Esophagus (tissue), 2 donors: ENCODE results near the gene OPCML. TPM values are rescaled to one million over a fixed set of nuclear protein-coding genes. Genes with fewer than 3 reads are reported as not detected.

ENCODE experiments used
- H3K27ac ChIP-seq, 2 donors: one replicate each; pipeline ENCODE4 v1.5.1; 2013; ENCODE audit warnings: low read depth in 2 of 2, mild to moderate bottlenecking in 2 of 2, inconsistent platforms in 1 of 2, low read length in 1 of 2, moderate library complexity in 1 of 2
- H3K27me3 ChIP-seq, 2 donors: one replicate each; pipeline ENCODE4 v1.6.1; 2013; ENCODE audit warnings: low read length in 2 of 2, control low read depth in 1 of 2, mild to moderate bottlenecking in 1 of 2; ENCODE audit not compliant: insufficient read depth in 2 of 2, control insufficient read depth in 1 of 2
- H3K36me3 ChIP-seq, 2 donors: one replicate each; pipeline ENCODE4 v1.6.1; 2013; ENCODE audit warnings: low read length in 1 of 2; ENCODE audit not compliant: control insufficient read depth in 2 of 2, insufficient read depth in 2 of 2
- H3K4me1 ChIP-seq, 2 donors: one replicate each; pipeline ENCODE4 v1.6.1; 2013; ENCODE audit warnings: low read length in 1 of 2; ENCODE audit not compliant: control insufficient read depth in 2 of 2, insufficient read depth in 2 of 2
- H3K4me3 ChIP-seq, 2 donors: one replicate each; pipeline ENCODE4 v1.5.1; 2013; ENCODE audit warnings: low read length in 2 of 2, mild to moderate bottlenecking in 2 of 2, low read depth in 1 of 2, moderate library complexity in 1 of 2
- H3K9me3 ChIP-seq, 2 donors: one replicate each; pipeline ENCODE4 v1.6.1; 2013; ENCODE audit warnings: mild to moderate bottlenecking in 2 of 2, low read depth in 1 of 2, low read length in 1 of 2, moderate library complexity in 1 of 2; ENCODE audit not compliant: control insufficient read depth in 2 of 2, insufficient read depth in 1 of 2
- WGBS, 2 donors: extraction: QIAGEN DNeasy Blood & Tissue Kit; methylation state at CpG; one replicate each; pipeline ENCODE4 v1.1.7; 2013; 5-methylcytosine and 5-hydroxymethylcytosine counted together
- polyA plus RNA-seq, 2 donors: library from polyadenylated mRNA; stranded (reverse); fragments of 200-250 nt; gene quantifications; one replicate each; pipeline ENCODE4 v1.2.3, GENCODE V29; 2013
- donor health status: healthy with polysubstance abuse.
- donor health status: Bipolar disorder and iron deficiency.

Gene OPCML
- polyA plus RNA-seq, 2 donors: 0.04 to 0.05 TPM

- H3K27me3 ChIP-seq: no peaks in the 10 kb centered on the region
These were observed 1057.3 kb downstream of the OPCML start for GRCh38 chr11:132475026-132475425.

DNA sequence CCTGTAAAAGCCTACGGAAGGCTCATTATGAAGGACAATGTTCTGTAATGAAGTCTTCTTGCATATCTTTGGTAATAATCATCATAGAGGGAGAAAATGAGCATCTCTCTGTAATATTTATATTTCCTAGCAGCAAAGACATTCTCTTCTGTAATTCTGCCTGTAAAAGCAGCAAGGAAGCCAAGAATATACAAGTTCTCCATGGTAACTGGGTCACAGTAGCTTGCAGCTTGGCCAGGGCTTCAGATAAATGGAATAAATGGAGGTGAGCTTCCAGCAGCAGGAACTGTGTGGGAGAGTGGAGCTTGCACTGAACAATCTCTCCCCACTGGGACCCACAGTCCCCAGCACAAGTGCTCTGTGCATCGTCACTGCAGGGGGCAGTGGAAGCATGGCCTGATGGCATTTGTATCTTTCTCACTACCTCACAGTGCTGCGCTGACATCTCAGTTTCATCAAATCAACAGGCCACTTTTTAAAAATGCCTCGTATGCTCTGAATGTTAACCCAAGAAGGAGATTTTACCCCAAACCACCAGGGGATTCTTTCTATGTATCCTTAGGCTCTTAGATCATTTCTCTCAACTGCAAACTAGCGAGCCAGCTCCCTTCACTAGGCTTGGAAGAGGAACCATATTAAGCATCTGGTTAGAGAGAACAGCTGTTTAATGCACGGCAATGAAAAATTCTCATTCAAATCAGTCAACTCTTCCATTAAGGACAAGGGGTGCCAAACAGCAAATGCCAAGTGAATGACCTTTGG is 1059.7 kb downstream of the OPCML start:
- Histone ChIP-seq H3K9me3 (peaks cover 0 to 7% of the 10 kb centered on the region in 2 donors), H3K4me1 (no peaks in the 10 kb centered on the region), H3K27ac (no peak overlapping the region), H3K4me3 (no peak overlapping the region), H3K27me3 (no peaks in the 10 kb centered on the region), H3K36me3 (no peaks in the 10 kb centered on the region)
- 55 to 71% methylated on average over 6 of the region's 6 CpGs for WGBS, 2 donors

More at GRCh38 chr11:132475026-132475425, 1057.3 kb downstream of the OPCML start:
- H3K27ac ChIP-seq: no peak overlapping the region
- WGBS, 2 donors: 82 to 86% methylated on average over 2 of the region's 2 CpGs
- no peak overlapping the region for H3K4me3 ChIP-seq
- peaks cover 2% of the 10 kb centered on the region in 2 donors for H3K9me3 ChIP-seq
- no peaks in the 10 kb centered on the region for H3K4me1 ChIP-seq
- no peaks in the 10 kb centered on the region for H3K36me3 ChIP-seq

- H3K9me3 ChIP-seq: peaks cover 0 to 4% of the 10 kb centered on the region in 2 donors
- WGBS, 2 donors: 43 to 63% methylated on average over 3 of the region's 3 CpGs
- no peaks in the 10 kb centered on the region for H3K36me3 ChIP-seq
- no peaks in the 10 kb centered on the region for H3K27me3 ChIP-seq
- H3K4me1 ChIP-seq: no peaks in the 10 kb centered on the region
- no peak overlapping the region for H3K27ac ChIP-seq
- H3K4me3 ChIP-seq: no peak overlapping the region
These were observed 1060.8 kb downstream of the OPCML start for GRCh38 chr11:132471466-132471865.

DNA sequence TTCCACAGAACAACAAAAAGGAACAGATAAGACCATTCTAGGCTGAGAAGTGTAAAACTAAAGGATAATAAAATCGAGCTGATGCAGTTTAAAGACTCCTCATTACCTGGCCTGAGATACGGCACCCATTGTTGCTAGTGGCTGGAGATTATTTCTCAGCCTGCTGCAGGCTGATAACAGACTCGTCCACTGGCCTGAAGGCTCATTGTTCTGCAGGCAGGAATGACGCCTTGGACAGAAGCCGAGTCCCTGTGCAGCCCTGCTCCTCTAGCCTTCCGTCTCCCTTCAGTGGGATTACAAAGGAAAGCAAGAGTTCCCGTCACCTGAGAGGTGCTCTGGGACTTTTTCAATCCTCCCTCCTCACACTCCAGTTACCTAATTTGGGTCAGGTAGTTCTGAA is 1065.3 kb downstream of the OPCML start:
- no peak overlapping the region for H3K27ac ChIP-seq
- H3K27me3 ChIP-seq: no peaks in the 10 kb centered on the region
- 34 to 43% methylated on average over 7 of the region's 7 CpGs for WGBS, 2 donors
- H3K4me3 ChIP-seq: no peak overlapping the region
- H3K4me1 ChIP-seq: no peaks in the 10 kb centered on the region
- H3K9me3 ChIP-seq: peaks cover 0 to 4% of the 10 kb centered on the region in 2 donors
- no peaks in the 10 kb centered on the region for H3K36me3 ChIP-seq

DNA sequence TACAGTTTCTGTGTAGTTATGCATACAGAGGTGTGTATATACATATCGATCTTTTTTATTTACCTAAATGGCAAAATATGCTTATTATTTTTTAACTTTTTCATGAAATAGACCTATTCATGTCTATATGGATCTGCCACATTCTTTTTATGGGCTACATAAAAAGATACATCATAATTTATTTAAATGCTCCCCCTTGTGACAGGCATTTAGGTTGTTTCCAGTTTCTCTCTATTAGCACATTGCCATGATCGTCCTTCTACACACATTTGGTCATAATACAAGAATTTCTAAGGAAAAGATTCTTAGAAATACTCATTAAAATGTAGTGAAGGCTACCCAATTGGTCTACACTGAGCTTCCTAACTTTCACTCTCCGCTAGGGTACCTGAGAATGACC is 1067.4 kb downstream of the OPCML start:
- Histone ChIP-seq H3K27me3 (no peaks in the 10 kb centered on the region), H3K9me3 (peaks cover 0 to 4% of the 10 kb centered on the region in 2 donors), H3K36me3 (no peaks in the 10 kb centered on the region), H3K4me3 (no peak overlapping the region), H3K27ac (no peak overlapping the region), H3K4me1 (no peaks in the 10 kb centered on the region)
- WGBS, 2 donors: 73 to 74% methylated on average over 3 of the region's 3 CpGs

DNA sequence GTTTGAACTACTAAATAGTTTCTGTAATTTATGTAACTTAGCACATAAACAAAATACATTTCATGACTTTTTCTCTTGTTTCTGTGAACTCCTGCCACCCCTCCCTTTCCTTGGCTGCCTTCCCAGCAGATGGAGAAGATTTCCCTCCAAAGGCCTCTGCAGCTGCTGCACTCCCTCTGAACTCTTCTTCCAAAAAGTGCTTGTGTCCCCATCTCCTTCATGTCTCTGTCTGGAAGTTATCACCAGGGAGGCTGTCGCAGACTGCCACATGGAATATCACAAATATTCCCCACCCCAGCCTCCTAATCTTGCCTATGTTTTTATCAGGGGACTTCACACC is 1068.3 kb downstream of the OPCML start:
- Histone ChIP-seq H3K4me1 (no peaks in the 10 kb centered on the region), H3K36me3 (no peaks in the 10 kb centered on the region), H3K4me3 (no peak overlapping the region), H3K9me3 (peaks cover 0 to 2% of the 10 kb centered on the region in 2 donors), H3K27me3 (no peaks in the 10 kb centered on the region), H3K27ac (no peak overlapping the region)
- WGBS, 2 donors: 66 to 68% methylated on average over 1 of the region's 1 CpG

GRCh38 chr11:132463295-132464002 is 1068.9 kb downstream of the OPCML start:
- no peaks in the 10 kb centered on the region for H3K4me1 ChIP-seq
- no peaks in the 10 kb centered on the region for H3K27me3 ChIP-seq
- H3K27ac ChIP-seq: no peak overlapping the region
- H3K4me3 ChIP-seq: no peak overlapping the region
- WGBS, 2 donors: 70 to 75% methylated on average over 3 of the region's 3 CpGs
- H3K36me3 ChIP-seq: no peaks in the 10 kb centered on the region
- H3K9me3 ChIP-seq: peaks cover 0 to 2% of the 10 kb centered on the region in 2 donors

- Histone ChIP-seq H3K4me3 (no peak overlapping the region), H3K9me3 (peaks cover 0 to 2% of the 10 kb centered on the region in 2 donors), H3K27ac (no peak overlapping the region), H3K27me3 (no peaks in the 10 kb centered on the region), H3K4me1 (no peaks in the 10 kb centered on the region), H3K36me3 (no peaks in the 10 kb centered on the region)
- 60 to 75% methylated on average over 1 of the region's 1 CpG for WGBS, 2 donors
These were observed 1072.6 kb downstream of the OPCML start for GRCh38 chr11:132459736-132460135.

DNA sequence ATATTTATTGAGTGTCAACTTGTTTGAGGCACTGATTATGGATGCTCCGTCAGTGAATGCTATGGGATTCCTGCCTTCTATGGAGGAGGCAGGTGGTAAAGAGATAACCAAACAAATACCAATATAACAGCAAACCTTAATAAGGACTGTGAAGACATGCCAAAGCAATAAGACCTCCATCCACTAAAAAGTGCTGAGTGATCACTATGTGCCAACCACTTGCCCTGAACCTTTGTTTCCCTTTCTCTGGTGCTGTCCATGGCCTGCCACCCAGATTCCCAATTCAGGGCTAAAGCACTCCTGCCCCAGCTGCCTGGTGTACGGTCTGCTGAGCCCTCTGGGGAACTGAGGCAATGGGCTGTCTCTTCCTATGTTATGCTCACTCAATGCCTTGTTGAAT is 1074.9 kb downstream of the OPCML start:
- peaks cover 2% of the 10 kb centered on the region in 2 donors for H3K9me3 ChIP-seq
- H3K4me1 ChIP-seq: no peaks in the 10 kb centered on the region
- no peaks in the 10 kb centered on the region for H3K36me3 ChIP-seq
- 53 to 60% methylated on average over 2 of the region's 2 CpGs for WGBS, 2 donors
- no peak overlapping the region for H3K27ac ChIP-seq
- H3K27me3 ChIP-seq: no peaks in the 10 kb centered on the region
- H3K4me3 ChIP-seq: no peak overlapping the region
